ENCODE results near the gene MAD2L1BP.

The MAD2L1BP gene

GRCh38 chr6:43682724-43683429, 47.2 kb downstream of the MAD2L1BP start:
- no peak for DNase-seq (ENCODE audit: low spot score in 2 of 2)
- peaks cover 27% of the 10 kb centered on the region for H3K36me3 Mint-ChIP-seq (ENCODE audit: insufficient read depth)
- no peak for ATAC-seq (replicated peaks; ENCODE audit: extremely low read depth, poor library complexity, severe bottlenecking)

GRCh38 chr6:43683708-43684455, 48.2 kb downstream of the MAD2L1BP start:
- Mint-ChIP-seq H3K36me3 (ENCODE audit: insufficient read depth) (peaks cover 23% of the 10 kb centered on the region), H3K4me1 (peaks cover 55% of the 10 kb centered on the region)
- ATAC-seq (replicated peaks; ENCODE audit: extremely low read depth, poor library complexity, severe bottlenecking) = no peak

More at GRCh38 chr6:43682724-43683429, 47.2 kb downstream of the MAD2L1BP start:
- Mint-ChIP-seq H3K4me3 (no peak overlapping the region), H3K27me3 (no peaks in the 10 kb centered on the region), H3K9me3 (no peaks in the 10 kb centered on the region), H3K4me1 (peaks cover 49% of the 10 kb centered on the region), H3K27ac (ENCODE audit: low read depth) (no peak overlapping the region)

DNA sequence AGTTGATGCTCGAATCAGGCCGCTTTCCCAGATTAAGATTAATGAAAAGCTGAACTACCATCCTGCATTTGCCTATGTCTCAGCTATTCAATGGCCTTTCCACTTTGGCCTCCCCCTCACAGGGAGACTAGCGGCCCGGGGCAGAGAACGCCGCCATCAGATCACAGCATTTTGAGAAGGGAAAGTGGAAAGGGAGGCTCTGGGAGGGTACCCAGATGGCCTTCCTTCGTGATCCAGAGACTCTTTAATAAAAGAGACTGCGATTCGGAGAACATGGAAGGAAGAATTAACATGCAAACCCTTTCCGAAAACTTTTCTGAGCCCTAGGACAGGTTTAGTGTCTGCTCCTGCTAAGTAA, 51.4 kb downstream of the MAD2L1BP start:
- Mint-ChIP-seq H3K9me3 (no peaks in the 10 kb centered on the region), H3K27me3 (no peaks in the 10 kb centered on the region), H3K36me3 (ENCODE audit: insufficient read depth) (peaks cover 10% of the 10 kb centered on the region), H3K4me1 (peaks cover 46% of the 10 kb centered on the region), H3K4me3 (peak overlapping the region; percentile 97), H3K27ac (ENCODE audit: low read depth) (peak overlapping the region; percentile 95)
- DNase-seq (ENCODE audit: low spot score in 2 of 2) = no peak
- ATAC-seq (replicated peaks; ENCODE audit: extremely low read depth, poor library complexity, severe bottlenecking) = no peak

More at GRCh38 chr6:43683708-43684455, 48.2 kb downstream of the MAD2L1BP start:
- Mint-ChIP-seq H3K9me3 (no peaks in the 10 kb centered on the region), H3K27me3 (no peaks in the 10 kb centered on the region), H3K27ac (ENCODE audit: low read depth) (no peak overlapping the region), H3K4me3 (no peak overlapping the region)
- DNase-seq (ENCODE audit: low spot score in 2 of 2) = no peak

- H3K4me3 Mint-ChIP-seq = peak within 1 kb of the TSS; percentile 97
- peaks cover 10% of the 10 kb centered on the region for H3K36me3 Mint-ChIP-seq (ENCODE audit: insufficient read depth)
- no peaks in the 10 kb centered on the region for H3K27me3 Mint-ChIP-seq
- DNase-seq (ENCODE audit: low spot score in 2 of 2) = peak; percentile 49 to 58
- H3K9me3 Mint-ChIP-seq = no peaks in the 10 kb centered on the region
- peak within 1 kb of the TSS; percentile 95 for H3K27ac Mint-ChIP-seq (ENCODE audit: low read depth)
- peak; percentile 93 for ATAC-seq (replicated peaks; ENCODE audit: extremely low read depth, poor library complexity, severe bottlenecking)
- H3K4me1 Mint-ChIP-seq = peaks cover 41% of the 10 kb centered on the region
Measured at GRCh38 chr6:43687437-43688347, 52.1 kb downstream of the MAD2L1BP start, which contains the start of gene MRPS18A. MRPS18A (minus strand) TSS chr6:43687791; CDS start chr6:43687779, 12 bp downstream.

GRCh38 chr6:43689421-43689820, 53.8 kb downstream of the MAD2L1BP start:
- no peak overlapping the region for H3K27ac Mint-ChIP-seq (ENCODE audit: low read depth)

More at GRCh38 chr6:43689421-43689820, 53.8 kb downstream of the MAD2L1BP start:
- DNase-seq (ENCODE audit: low spot score in 2 of 2) (no peak), ATAC-seq (replicated peaks; ENCODE audit: extremely low read depth, poor library complexity, severe bottlenecking) (no peak)
- H3K36me3 Mint-ChIP-seq (ENCODE audit: insufficient read depth) = peaks cover 3% of the 10 kb centered on the region
- H3K4me3 Mint-ChIP-seq = no peak overlapping the region
- peaks cover 25% of the 10 kb centered on the region for H3K4me1 Mint-ChIP-seq
- no peaks in the 10 kb centered on the region for H3K9me3 Mint-ChIP-seq
- H3K27me3 Mint-ChIP-seq = peaks cover 3% of the 10 kb centered on the region

Measured in central memory CD8-positive, alpha-beta T cell (primary cell).